GM12801 (cell line): ENCODE results near the gene MOB3A.

Source experiments
- TF ChIP-seq, protein P1 (sequence below): IDR thresholded peaks from one replicate; pipeline ENCODE4 v1.5.1; 2011; ENCODE audit warnings: control low read depth; ENCODE audit not compliant: insufficient read length; ENCODE audit errors: extremely low read depth

MOB3A gene

GRCh38 chr19:2096034-2096479, at the start of gene MOB3A:
Gene MOB3A (minus strand): TSS chr19:2096326. CDS start chr19:2078560, 17,766 bp downstream.
- TF ChIP-seq, protein P1, sequence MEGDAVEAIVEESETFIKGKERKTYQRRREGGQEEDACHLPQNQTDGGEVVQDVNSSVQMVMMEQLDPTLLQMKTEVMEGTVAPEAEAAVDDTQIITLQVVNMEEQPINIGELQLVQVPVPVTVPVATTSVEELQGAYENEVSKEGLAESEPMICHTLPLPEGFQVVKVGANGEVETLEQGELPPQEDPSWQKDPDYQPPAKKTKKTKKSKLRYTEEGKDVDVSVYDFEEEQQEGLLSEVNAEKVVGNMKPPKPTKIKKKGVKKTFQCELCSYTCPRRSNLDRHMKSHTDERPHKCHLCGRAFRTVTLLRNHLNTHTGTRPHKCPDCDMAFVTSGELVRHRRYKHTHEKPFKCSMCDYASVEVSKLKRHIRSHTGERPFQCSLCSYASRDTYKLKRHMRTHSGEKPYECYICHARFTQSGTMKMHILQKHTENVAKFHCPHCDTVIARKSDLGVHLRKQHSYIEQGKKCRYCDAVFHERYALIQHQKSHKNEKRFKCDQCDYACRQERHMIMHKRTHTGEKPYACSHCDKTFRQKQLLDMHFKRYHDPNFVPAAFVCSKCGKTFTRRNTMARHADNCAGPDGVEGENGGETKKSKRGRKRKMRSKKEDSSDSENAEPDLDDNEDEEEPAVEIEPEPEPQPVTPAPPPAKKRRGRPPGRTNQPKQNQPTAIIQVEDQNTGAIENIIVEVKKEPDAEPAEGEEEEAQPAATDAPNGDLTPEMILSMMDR = no peak

DNA sequence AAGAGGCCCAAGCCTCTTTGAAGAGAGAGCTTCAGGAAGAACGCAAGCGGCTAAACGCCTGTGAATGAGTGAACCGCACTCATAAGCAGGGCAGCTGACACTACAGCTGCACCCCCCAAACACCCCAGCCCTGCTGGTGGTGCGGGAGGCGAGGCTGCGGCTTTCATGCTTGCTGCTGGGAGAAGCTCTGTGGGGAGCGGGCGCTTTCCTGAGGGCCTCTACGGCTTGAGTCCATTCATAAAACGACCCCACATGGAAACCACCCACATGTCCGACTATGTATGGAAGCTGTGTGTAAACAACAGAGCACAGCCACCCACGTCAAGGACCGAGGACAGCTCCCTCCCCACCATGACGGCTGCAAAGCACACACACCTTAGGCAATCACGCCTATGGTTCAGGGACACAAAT, 49.7 kb upstream of the MOB3A start:
- TF ChIP-seq, protein P1 = no peak

DNA sequence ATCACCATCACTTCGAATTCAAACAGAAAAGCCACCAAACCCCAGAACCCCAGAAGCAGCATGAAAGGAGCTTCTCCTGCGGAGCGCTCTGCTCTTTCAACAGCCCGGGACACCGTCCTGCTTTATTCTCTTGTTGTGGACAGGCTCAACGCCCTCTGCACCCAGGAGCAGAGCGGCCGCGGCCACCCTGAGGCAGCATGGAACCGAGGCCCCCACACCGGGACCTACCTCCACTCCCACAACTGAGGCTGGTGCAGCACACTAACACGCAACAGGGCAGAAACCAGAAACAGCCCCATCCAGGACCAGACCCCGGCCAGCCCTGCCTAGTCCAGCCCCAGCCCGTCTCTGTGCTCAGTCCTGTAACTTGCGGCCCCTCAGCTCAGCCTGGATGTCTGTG, 48.1 kb upstream of the MOB3A start:
- TF ChIP-seq, protein P1 = no peak

DNA sequence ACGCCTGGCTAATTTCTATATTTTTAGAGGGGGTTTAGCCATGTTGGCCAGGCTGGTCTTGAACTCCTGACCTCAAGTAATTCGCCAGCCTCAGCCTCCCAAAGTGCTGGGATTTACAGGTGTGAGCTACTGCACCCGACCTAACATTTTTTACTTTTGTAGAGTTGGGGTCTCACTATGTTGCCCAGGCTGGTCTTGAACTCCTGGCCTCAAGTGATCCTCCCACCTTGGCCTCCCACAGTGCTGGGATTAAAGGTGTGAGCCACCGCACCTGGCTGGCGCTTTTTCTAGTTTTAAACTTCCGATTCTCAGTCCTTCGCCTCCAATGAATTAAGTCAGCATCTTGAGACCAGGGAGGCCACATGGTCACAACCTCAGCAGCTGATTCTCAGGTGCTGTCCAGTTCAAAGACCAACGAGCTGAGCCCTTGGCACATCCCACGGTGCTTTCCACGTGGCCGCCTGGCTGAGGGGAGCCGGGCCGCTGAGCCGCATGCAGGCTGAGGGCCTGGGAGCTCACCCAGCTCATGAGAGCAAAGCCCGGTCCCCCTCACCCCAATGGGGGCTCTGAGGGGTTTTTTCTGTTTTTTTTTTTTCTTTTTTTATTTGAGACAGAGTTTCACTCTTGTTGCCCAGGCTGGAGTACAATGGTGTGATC, 46.2 kb upstream of the MOB3A start:
- TF ChIP-seq, protein P1 = no peak

GRCh38 chr19:2140138-2140569, 44.0 kb upstream of the MOB3A start:
- TF ChIP-seq, protein P1 = no peak

DNA sequence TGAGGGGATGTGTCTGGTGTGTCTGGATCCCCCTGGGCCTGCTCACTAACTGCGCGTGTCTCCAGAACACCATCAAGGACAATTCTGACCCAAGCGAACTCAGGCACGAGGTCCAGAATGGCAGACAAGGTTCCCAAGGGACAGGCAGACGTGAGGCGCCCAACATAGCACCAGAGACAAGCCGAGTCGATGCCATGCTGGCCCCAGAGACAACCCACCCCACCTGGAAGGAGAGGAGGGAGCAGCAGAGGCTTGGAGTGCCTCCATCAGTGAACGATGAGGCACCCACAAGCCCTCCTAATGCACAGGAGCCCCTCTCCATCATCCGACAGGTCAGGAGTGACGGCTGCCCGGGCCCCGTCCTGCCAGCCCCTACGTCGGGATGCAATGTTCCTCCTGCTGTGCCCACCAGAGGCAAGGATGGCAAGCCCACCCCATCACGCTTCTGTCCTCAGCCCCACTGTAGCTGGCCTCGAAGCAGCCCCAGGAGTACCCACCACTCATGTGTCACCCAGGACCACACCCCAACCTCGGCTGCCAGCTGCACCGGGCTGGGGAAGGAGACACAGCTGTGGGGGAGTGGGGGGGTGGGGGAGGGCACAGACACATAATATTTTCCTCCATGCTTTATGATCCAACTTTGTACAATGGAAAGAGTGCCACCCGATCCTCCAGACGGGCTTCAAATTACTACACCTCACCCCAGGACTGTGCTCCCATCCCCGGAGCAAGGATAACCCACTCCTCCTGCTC, 43.4 kb upstream of the MOB3A start:
- TF ChIP-seq, protein P1 = no peak

GRCh38 chr19:2138061-2138728, 42.1 kb upstream of the MOB3A start:
- TF ChIP-seq, protein P1 = no peak
